ENCODE results near the gene HLA-DMB. TPM values are rescaled to one million over a fixed set of nuclear protein-coding genes. Genes with fewer than 3 reads are reported as not detected.

HLA-DMB gene
- total RNA-seq, 1 donor from 2014 or later, result 26.8 TPM

- H3K4me1 ChIP-seq, result peaks cover 3 to 31% of the 10 kb centered on the region in 2 donors
- no peak overlapping the region for H3K4me3 ChIP-seq
- intact Hi-C loops (cut with DNase I), result loop anchor here (10.0 kb wide), 3 partner anchors 437 to 1353 kb away; partner anchors contain the start of genes CUTA, HSPA1A, HSPA1L and PHF1
- H3K27me3 ChIP-seq, result no peaks in the 10 kb centered on the region
- TF ChIP-seq, protein P1, sequence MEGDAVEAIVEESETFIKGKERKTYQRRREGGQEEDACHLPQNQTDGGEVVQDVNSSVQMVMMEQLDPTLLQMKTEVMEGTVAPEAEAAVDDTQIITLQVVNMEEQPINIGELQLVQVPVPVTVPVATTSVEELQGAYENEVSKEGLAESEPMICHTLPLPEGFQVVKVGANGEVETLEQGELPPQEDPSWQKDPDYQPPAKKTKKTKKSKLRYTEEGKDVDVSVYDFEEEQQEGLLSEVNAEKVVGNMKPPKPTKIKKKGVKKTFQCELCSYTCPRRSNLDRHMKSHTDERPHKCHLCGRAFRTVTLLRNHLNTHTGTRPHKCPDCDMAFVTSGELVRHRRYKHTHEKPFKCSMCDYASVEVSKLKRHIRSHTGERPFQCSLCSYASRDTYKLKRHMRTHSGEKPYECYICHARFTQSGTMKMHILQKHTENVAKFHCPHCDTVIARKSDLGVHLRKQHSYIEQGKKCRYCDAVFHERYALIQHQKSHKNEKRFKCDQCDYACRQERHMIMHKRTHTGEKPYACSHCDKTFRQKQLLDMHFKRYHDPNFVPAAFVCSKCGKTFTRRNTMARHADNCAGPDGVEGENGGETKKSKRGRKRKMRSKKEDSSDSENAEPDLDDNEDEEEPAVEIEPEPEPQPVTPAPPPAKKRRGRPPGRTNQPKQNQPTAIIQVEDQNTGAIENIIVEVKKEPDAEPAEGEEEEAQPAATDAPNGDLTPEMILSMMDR (IDR thresholded peaks at IDR 0.05), result no peak
- DNase-seq (ENCODE audit: low spot score in 2 of 2), result no peak
- no peaks in the 10 kb centered on the region for H3K9me3 ChIP-seq
- peak overlapping the region in 1 of 2 donors; percentile 33 for H3K27ac ChIP-seq
- peaks cover 81 to 93% of the 10 kb centered on the region in 2 donors for H3K36me3 ChIP-seq
These were observed 36.6 kb upstream of the HLA-DMB start for GRCh38 chr6:32977272-32977952.

GRCh38 chr6:32976334-32977069 lies 35.7 kb upstream of the HLA-DMB start:
- Histone ChIP-seq H3K4me1 (peaks cover 3 to 31% of the 10 kb centered on the region in 2 donors), H3K9me3 (no peaks in the 10 kb centered on the region), H3K36me3 (peaks cover 76 to 90% of the 10 kb centered on the region in 2 donors), H3K27me3 (no peaks in the 10 kb centered on the region), H3K4me3 (peak overlapping the region in 1 of 2 donors; percentile 86), H3K27ac (no peak overlapping the region)
- intact Hi-C loops (cut with DNase I), result loop anchor here (10.0 kb wide), 3 partner anchors 438 to 1352 kb away; partner anchors contain the start of genes CUTA, HSPA1A, HSPA1L and PHF1
- TF ChIP-seq, protein P1 (IDR thresholded peaks at IDR 0.05), result no peak
- no peak for DNase-seq (ENCODE audit: low spot score in 2 of 2)

DNA sequence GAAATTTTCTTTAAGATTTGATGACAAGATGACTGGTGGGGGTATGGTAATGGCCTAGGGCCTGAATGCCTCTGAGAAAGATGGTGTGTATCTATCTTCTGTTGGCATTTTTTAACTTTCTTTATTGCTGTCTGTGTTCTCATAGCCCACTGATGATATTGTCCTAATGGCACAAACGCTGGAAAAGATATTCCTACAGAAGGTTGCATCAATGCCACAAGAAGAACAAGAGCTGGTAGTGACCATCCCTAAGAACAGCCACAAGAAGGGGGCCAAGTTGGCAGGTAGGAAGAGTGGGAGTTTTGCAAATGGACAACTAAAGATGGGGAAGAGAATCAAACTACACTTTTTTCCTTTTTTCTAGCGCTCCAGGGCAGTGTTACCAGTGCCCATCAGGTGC lies 35.1 kb upstream of the HLA-DMB start:
- Histone ChIP-seq H3K27ac (no peak overlapping the region), H3K36me3 (peaks cover 70 to 84% of the 10 kb centered on the region in 2 donors), H3K9me3 (no peaks in the 10 kb centered on the region), H3K4me1 (peaks cover 3 to 31% of the 10 kb centered on the region in 2 donors), H3K4me3 (peak overlapping the region; percentile 86 to 95), H3K27me3 (no peaks in the 10 kb centered on the region)
- TF ChIP-seq, protein P1 (IDR thresholded peaks at IDR 0.05), result no peak
- no peak for DNase-seq (ENCODE audit: low spot score in 2 of 2)
- intact Hi-C loops (cut with DNase I), result loop anchor here (10.0 kb wide), 3 partner anchors 439 to 1351 kb away; partner anchors contain the start of genes CUTA, HSPA1A, HSPA1L and PHF1

- peak overlapping the region; percentile 86 to 95 for H3K4me3 ChIP-seq
- H3K27ac ChIP-seq, result peak overlapping the region in 1 of 2 donors; percentile 34
- TF ChIP-seq, protein P1 (IDR thresholded peaks at IDR 0.05), result no peak
- no peaks in the 10 kb centered on the region for H3K27me3 ChIP-seq
- intact Hi-C loops (cut with DNase I), result loop anchor here (5.0 to 10.0 kb wide), 5 partner anchors 228 to 1432 kb away; partner anchors contain the start of genes CUTA, DDX39B, HSD17B8 and HSPA1A
- peaks cover 58 to 72% of the 10 kb centered on the region in 2 donors for H3K36me3 ChIP-seq
- DNase-seq (ENCODE audit: low spot score in 2 of 2), result no peak
- no peaks in the 10 kb centered on the region for H3K9me3 ChIP-seq
- H3K4me1 ChIP-seq, result peaks cover 3 to 28% of the 10 kb centered on the region in 2 donors
These were observed 33.9 kb upstream of the HLA-DMB start for GRCh38 chr6:32974541-32975308.

- H3K4me3 ChIP-seq, result peak overlapping the region; percentile 86 to 95
- H3K36me3 ChIP-seq, result peaks cover 51 to 65% of the 10 kb centered on the region in 2 donors
- peak overlapping the region in 1 of 2 donors; percentile 70 for H3K27ac ChIP-seq
- H3K4me1 ChIP-seq, result peaks cover 3 to 28% of the 10 kb centered on the region in 2 donors
- intact Hi-C loops (cut with DNase I), result loop anchor here (5.0 to 10.0 kb wide), 5 partner anchors 228 to 1432 kb away; partner anchors contain the start of genes CUTA, DDX39B, HSD17B8 and HSPA1A
- DNase-seq (ENCODE audit: low spot score in 2 of 2), result no peak
- TF ChIP-seq, protein P1 (IDR thresholded peaks at IDR 0.05), result no peak
- no peaks in the 10 kb centered on the region for H3K27me3 ChIP-seq
- H3K9me3 ChIP-seq, result no peaks in the 10 kb centered on the region
These were observed 33.1 kb upstream of the HLA-DMB start for GRCh38 chr6:32974016-32974333.

Data from ascending aorta (tissue), 2 donors.